SK-N-SH treated with all-trans-retinoic acid at 6 μM for 48 hours (cell line): ENCODE data around the gene SLC22A1.

ENCODE experiments used
- ARNTL ChIP-seq: fragments of 450-650 bp; formaldehyde crosslinking; IDR thresholded peaks from 2 replicates; pipeline ENCODE4 v1.5.0; 2020; ENCODE audit warnings: low read depth, mild to moderate bottlenecking, moderate library complexity, borderline replicate concordance
- CREB5 ChIP-seq: fragments of 250-450 bp; sonication (Bioruptor Pico); IDR thresholded peaks from 2 replicates; pipeline ENCODE4 v1.5.1; 2020; ENCODE audit warnings: low read depth, mild to moderate bottlenecking, moderate library complexity
- GLIS3 ChIP-seq: fragments of 250-450 bp; sonication (Bioruptor Pico); IDR thresholded peaks from 2 replicates; pipeline ENCODE4 v1.5.0; 2020; ENCODE audit warnings: mild to moderate bottlenecking, moderate library complexity
- PATZ1 ChIP-seq: fragments of 250-450 bp; sonication (Bioruptor Pico); IDR thresholded peaks from 2 replicates; pipeline ENCODE4 v1.8.0; 2020; ENCODE audit warnings: mild to moderate bottlenecking, moderate library complexity, borderline replicate concordance
- POU6F1 ChIP-seq: fragments of 250-450 bp; sonication (Bioruptor Pico); IDR thresholded peaks from 2 replicates; pipeline ENCODE4 v1.8.0; 2021; ENCODE audit warnings: low read depth, mild to moderate bottlenecking, moderate library complexity, borderline replicate concordance
- RARB ChIP-seq: fragments of 250-450 bp; sonication (Bioruptor Pico); IDR thresholded peaks from 2 replicates; pipeline ENCODE4 v1.8.0; 2021; ENCODE audit warnings: mild to moderate bottlenecking, moderate library complexity
- SNAI2 ChIP-seq: fragments of 250-450 bp; sonication (Bioruptor Pico); IDR thresholded peaks from 2 replicates; pipeline ENCODE4 v1.5.0; 2020; ENCODE audit warnings: mild to moderate bottlenecking, moderate library complexity
- TCF4 ChIP-seq: fragments of 250-450 bp; sonication (Bioruptor Pico); IDR thresholded peaks from 2 replicates; pipeline ENCODE4 v1.8.0; 2021; ENCODE audit warnings: mild to moderate bottlenecking, moderate library complexity, borderline replicate concordance
- ZFP3 ChIP-seq: fragments of 250-450 bp; sonication (Bioruptor Pico); IDR thresholded peaks from 2 replicates; pipeline ENCODE4 v1.5.0; 2020; ENCODE audit warnings: mild to moderate bottlenecking, moderate library complexity
- ZFP30 ChIP-seq: fragments of 450-650 bp; formaldehyde crosslinking; IDR thresholded peaks from 2 replicates; pipeline ENCODE4 v1.5.0; 2022; ENCODE audit warnings: mild to moderate bottlenecking, moderate library complexity
- ZNF565 ChIP-seq: fragments of 450-650 bp; formaldehyde crosslinking; conservative IDR thresholded peaks from 2 replicates; pipeline ENCODE4 v1.5.0; 2020; ENCODE audit warnings: low read depth, mild to moderate bottlenecking, moderate library complexity

- TF ChIP-seq ZFP30 (CRISPR knock-in tag) (no peak), ZFP3 (no peak), ARNTL (no peak), ZNF565 (CRISPR knock-in tag) (no peak), PATZ1 (CRISPR knock-in tag) (no peak), TCF4 (CRISPR knock-in tag) (no peak), CREB5 (CRISPR knock-in tag) (no peak), POU6F1 (CRISPR knock-in tag) (no peak), GLIS3 (no peak), SNAI2 (CRISPR knock-in tag) (no peak), RARB (CRISPR knock-in tag) (no peak)
Observed at GRCh38 chr6:160194808-160195207, 73.2 kb downstream of the SLC22A1 start.
